ENCODE results near the gene AP1M1. TPM values are rescaled to one million over a fixed set of nuclear protein-coding genes. Genes with fewer than 3 reads are reported as not detected.
A peak's percentile ranks its signal among the peaks of the same experiment; 100 is the strongest.

The AP1M1 gene
- total RNA-seq, 1 experiment from 2014 or later = 88.7 TPM

DNA sequence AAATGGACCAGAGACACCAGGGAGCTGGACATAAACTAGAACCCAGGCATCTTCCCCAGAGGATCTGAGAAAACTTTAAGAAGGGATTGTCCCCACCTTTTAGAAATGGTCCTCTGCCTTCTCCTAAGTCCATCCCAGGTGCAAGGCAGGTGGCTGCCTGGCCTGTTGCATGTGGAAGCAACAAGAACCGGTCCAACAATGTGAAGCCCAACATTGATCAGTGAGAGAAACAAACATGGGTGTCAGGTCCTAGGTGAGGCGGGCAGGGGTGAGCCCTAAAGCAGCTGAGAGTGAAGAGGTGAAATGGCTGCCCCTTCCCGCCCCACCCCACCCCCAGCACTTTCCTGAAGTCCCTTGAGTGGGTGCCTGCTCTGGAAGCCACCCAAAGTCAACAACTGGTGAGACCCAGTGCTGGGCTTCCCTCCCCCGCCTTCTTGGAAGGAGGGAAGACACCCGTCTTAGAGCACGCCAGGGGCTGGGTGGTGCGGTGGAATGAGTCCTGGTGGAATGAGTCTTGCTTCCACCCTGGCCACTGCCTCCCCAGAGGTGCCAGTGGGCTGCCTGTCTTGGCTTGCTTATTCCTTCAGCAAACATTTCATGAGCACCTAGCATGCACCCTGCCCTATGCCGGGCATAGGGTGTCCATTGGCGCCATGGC, 1.7 kb downstream of the AP1M1 start:
- H3K27ac ChIP-seq (ENCODE audit: low read length) = no peak overlapping the region
- H3K36me3 ChIP-seq (ENCODE audit: control insufficient read depth, insufficient read depth, low read length) = no peaks in the 10 kb centered on the region; the same call in 1 of the 2 replicates
- DNase-seq (ENCODE audit: low read depth, low spot score) (no peak), ATAC-seq (no peak)
- no peaks in the 10 kb centered on the region for H3K9me3 ChIP-seq (ENCODE audit: control insufficient read depth, insufficient read depth, low read depth, low read length)
- TF ChIP-seq TCF7L2 (IDR thresholded peaks at IDR 0.05; ENCODE audit: low read depth, low read length) (no peak), POLR2AphosphoS5 (IDR thresholded peaks at IDR 0.05; ENCODE audit: low read depth, low read length) (no peak), SIN3A (IDR thresholded peaks at IDR 0.05; ENCODE audit: borderline replicate concordance, insufficient read depth, low read depth, low read length) (no peak)
- TF ChIP-seq, protein P1, sequence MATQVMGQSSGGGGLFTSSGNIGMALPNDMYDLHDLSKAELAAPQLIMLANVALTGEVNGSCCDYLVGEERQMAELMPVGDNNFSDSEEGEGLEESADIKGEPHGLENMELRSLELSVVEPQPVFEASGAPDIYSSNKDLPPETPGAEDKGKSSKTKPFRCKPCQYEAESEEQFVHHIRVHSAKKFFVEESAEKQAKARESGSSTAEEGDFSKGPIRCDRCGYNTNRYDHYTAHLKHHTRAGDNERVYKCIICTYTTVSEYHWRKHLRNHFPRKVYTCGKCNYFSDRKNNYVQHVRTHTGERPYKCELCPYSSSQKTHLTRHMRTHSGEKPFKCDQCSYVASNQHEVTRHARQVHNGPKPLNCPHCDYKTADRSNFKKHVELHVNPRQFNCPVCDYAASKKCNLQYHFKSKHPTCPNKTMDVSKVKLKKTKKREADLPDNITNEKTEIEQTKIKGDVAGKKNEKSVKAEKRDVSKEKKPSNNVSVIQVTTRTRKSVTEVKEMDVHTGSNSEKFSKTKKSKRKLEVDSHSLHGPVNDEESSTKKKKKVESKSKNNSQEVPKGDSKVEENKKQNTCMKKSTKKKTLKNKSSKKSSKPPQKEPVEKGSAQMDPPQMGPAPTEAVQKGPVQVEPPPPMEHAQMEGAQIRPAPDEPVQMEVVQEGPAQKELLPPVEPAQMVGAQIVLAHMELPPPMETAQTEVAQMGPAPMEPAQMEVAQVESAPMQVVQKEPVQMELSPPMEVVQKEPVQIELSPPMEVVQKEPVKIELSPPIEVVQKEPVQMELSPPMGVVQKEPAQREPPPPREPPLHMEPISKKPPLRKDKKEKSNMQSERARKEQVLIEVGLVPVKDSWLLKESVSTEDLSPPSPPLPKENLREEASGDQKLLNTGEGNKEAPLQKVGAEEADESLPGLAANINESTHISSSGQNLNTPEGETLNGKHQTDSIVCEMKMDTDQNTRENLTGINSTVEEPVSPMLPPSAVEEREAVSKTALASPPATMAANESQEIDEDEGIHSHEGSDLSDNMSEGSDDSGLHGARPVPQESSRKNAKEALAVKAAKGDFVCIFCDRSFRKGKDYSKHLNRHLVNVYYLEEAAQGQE (IDR thresholded peaks at IDR 0.05; ENCODE audit: insufficient read depth in 1 of 2, low read depth in 2 of 2, low read length in 1 of 2) = no peak
- TF ChIP-seq, protein P2, sequence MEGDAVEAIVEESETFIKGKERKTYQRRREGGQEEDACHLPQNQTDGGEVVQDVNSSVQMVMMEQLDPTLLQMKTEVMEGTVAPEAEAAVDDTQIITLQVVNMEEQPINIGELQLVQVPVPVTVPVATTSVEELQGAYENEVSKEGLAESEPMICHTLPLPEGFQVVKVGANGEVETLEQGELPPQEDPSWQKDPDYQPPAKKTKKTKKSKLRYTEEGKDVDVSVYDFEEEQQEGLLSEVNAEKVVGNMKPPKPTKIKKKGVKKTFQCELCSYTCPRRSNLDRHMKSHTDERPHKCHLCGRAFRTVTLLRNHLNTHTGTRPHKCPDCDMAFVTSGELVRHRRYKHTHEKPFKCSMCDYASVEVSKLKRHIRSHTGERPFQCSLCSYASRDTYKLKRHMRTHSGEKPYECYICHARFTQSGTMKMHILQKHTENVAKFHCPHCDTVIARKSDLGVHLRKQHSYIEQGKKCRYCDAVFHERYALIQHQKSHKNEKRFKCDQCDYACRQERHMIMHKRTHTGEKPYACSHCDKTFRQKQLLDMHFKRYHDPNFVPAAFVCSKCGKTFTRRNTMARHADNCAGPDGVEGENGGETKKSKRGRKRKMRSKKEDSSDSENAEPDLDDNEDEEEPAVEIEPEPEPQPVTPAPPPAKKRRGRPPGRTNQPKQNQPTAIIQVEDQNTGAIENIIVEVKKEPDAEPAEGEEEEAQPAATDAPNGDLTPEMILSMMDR (IDR thresholded peaks at IDR 0.05) = no peak
- H3K27me3 ChIP-seq (ENCODE audit: control insufficient read depth, insufficient read depth, low read length) = no peaks in the 10 kb centered on the region
- ChIA-PET POLR2A (no interaction called here), CTCF (no interaction called here)
- H3K4me3 ChIP-seq (ENCODE audit: low read depth in 2 of 2, low read length in 2 of 2) = peak overlapping the region in 1 of 2 experiments; percentile 89; a peak in 1 of 4 replicates
- no TSS peak for BruUV-seq (replicated peaks)
- intact Hi-C loops (cut with micrococcal nuclease; ENCODE audit: unreplicated experiment) (no loop called here), in situ Hi-C loops (cut with HindIII; ENCODE audit: low pct_unique_long_range_greater_than_20kb, low sequenced_read_pairs) (no loop called here)
- H3K4me1 ChIP-seq (ENCODE audit: control insufficient read depth, insufficient read depth, low read length) = peaks cover 10% of the 10 kb centered on the region; the same call in 1 of the 2 replicates

DNA sequence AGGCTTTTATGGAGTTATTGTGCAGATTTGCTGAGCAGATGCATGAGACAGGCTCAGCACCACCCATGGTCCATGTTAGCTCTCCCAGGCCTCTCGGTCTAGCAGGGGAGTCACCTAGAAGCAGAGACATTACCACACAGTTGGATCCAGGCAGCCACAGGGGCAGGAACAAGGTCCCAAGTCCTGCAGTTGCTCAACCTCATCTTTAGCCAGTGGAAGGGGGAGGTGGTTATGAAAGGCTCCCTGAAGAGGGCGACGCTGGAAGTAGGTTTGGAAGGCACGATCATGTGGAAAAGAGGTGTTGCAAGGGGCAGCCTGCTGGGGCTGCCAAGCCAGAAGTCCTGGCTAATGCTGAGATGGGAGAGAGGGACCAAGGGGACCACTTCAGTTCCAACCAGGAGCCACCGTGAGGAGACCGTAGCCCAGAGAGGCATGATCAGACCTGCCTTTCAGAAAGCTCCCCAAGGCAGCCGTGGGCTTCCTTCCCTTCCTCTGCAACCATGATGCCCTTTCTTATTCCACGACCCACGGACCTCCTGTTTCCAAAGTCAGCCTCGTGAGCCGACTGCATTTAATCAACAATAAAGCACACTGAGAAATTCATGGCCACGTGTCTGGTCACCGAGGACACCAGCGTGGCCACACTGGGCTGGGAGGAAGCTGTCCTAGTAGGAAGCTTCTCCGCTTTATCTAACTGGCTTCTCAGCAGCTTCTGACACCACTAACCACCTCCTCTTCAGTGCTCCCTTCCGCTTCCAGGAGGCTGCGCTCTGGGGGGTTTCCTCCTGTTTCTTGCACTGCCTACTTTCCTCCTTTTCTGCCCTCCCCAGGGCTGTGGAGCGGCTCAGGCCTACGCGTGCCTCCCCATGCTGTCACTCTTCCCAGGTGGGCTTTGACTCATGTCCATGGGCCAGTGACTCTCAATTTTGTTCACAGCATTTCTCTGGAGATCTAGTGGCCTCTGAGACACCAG, 2.6 kb downstream of the AP1M1 start:
- no peak for TF ChIP-seq TCF7L2 (IDR thresholded peaks at IDR 0.05; ENCODE audit: low read depth, low read length)
- TF ChIP-seq, protein P1 (IDR thresholded peaks at IDR 0.05; ENCODE audit: insufficient read depth in 1 of 2, low read depth in 2 of 2, low read length in 1 of 2) = no peak
- TF ChIP-seq, protein P2 (IDR thresholded peaks at IDR 0.05) = no peak
- no peak for TF ChIP-seq SIN3A (IDR thresholded peaks at IDR 0.05; ENCODE audit: borderline replicate concordance, insufficient read depth, low read depth, low read length)
- no peaks in the 10 kb centered on the region for H3K9me3 ChIP-seq (ENCODE audit: control insufficient read depth, insufficient read depth, low read depth, low read length)
- intact Hi-C loops (cut with micrococcal nuclease; ENCODE audit: unreplicated experiment) (no loop called here), in situ Hi-C loops (cut with HindIII; ENCODE audit: low pct_unique_long_range_greater_than_20kb, low sequenced_read_pairs) (no loop called here)
- H3K4me3 ChIP-seq (ENCODE audit: low read depth in 2 of 2, low read length in 2 of 2) = no peak overlapping the region
- no peak for DNase-seq (ENCODE audit: low read depth, low spot score)
- no TSS peak for BruUV-seq (replicated peaks)
- peaks cover 10% of the 10 kb centered on the region; the same call in 1 of the 2 replicates for H3K4me1 ChIP-seq (ENCODE audit: control insufficient read depth, insufficient read depth, low read length)
- ATAC-seq = no peak
- no peak overlapping the region for H3K27ac ChIP-seq (ENCODE audit: low read length)
- ChIA-PET CTCF (no interaction called here), POLR2A (no interaction called here)
- H3K36me3 ChIP-seq (ENCODE audit: control insufficient read depth, insufficient read depth, low read length) = no peaks in the 10 kb centered on the region; the same call in 1 of the 2 replicates
- no peaks in the 10 kb centered on the region for H3K27me3 ChIP-seq (ENCODE audit: control insufficient read depth, insufficient read depth, low read length)

Data from Panc1 (cell line).